Natural killer cell (primary cell): ENCODE data around the gene SPRR2B. TPM values are rescaled to one million over a fixed set of nuclear protein-coding genes. Genes with fewer than 3 reads are reported as not detected.
"Not testable (repeated sequence)": the region's sequence is repeated elsewhere in the genome, so short reads cannot be mapped to it uniquely, and the experiment has no call there.

ENCODE experiments used
- ATAC-seq, 3 donors: fragments of 150-1000 bp in 2 of 3; fragments of 200-7000 bp in 1 of 3; cut with Tn5 transposase; 1 replicate in 1 of 3; 2 replicates in 2 of 3; pipeline ENCODE4 v1.10.0; 2021; ENCODE audit warnings: mild to moderate bottlenecking in 2 of 3, moderate library complexity in 2 of 3
- DNase-seq, 2 donors: peaks; one replicate each; pipeline versions ENCODE4 v3.0.0 to v3.0.0-alpha.2; 2013 to 2021; ENCODE audit warnings: mixed read lengths in 1 of 2
- H3K27ac ChIP-seq: one replicate; pipeline ENCODE4 v1.5.1; 2013; ENCODE audit warnings: mild to moderate bottlenecking, low read length
- H3K27me3 ChIP-seq: one replicate; pipeline ENCODE4 v1.6.1; 2013; ENCODE audit warnings: low read length; ENCODE audit not compliant: control insufficient read depth, insufficient read depth
- H3K36me3 ChIP-seq: one replicate; pipeline ENCODE4 v1.6.1; 2013; ENCODE audit warnings: low read length; ENCODE audit not compliant: control insufficient read depth, insufficient read depth
- H3K4me1 ChIP-seq: one replicate; pipeline ENCODE4 v1.6.1; 2013; ENCODE audit warnings: low read length; ENCODE audit not compliant: control insufficient read depth, insufficient read depth
- H3K4me3 ChIP-seq: one replicate; pipeline ENCODE4 v1.5.1; 2013; ENCODE audit warnings: low read length
- H3K9me3 ChIP-seq: one replicate; pipeline ENCODE4 v1.6.1; 2013; ENCODE audit warnings: low read length; ENCODE audit not compliant: control insufficient read depth, insufficient read depth
- H3K27ac Mint-ChIP-seq, 2 donors: one replicate each; pipeline ENCODE4 v1.8.0; 2022; ENCODE audit warnings: mild to moderate bottlenecking in 2 of 2, mixed read lengths in 2 of 2, moderate library complexity in 1 of 2
- H3K27me3 Mint-ChIP-seq, 2 donors: one replicate each; pipeline ENCODE4 v1.8.0; 2022; ENCODE audit warnings: low read depth in 2 of 2, mixed read lengths in 2 of 2
- H3K36me3 Mint-ChIP-seq: one replicate; pipeline ENCODE4 v1.8.0; 2022; ENCODE audit warnings: mixed read lengths
- H3K4me1 Mint-ChIP-seq, 2 donors: one replicate each; pipeline ENCODE4 v1.8.0; 2022; ENCODE audit warnings: mixed read lengths in 2 of 2
- H3K4me3 Mint-ChIP-seq: one replicate; pipeline ENCODE4 v1.8.0; 2022; ENCODE audit warnings: mild to moderate bottlenecking, moderate library complexity, mixed read lengths
- H3K9me3 Mint-ChIP-seq, 2 donors: one replicate each; pipeline ENCODE4 v1.8.0; 2022; ENCODE audit warnings: mixed read lengths in 2 of 2
- CTCF ChIP-seq: fragments of 200-600 bp; IDR thresholded peaks from one replicate; pipeline ENCODE4 v1.8.0; 2022; ENCODE audit warnings: antibody characterized with exemption
- WGBS: methylation state at CpG from one replicate; pipeline ENCODE4 v1.1.7; 2013; ENCODE audit warnings: missing lambda C conversion rate; ENCODE audit not compliant: insufficient coverage; 5-methylcytosine and 5-hydroxymethylcytosine counted together
- intact Hi-C: fragments of 100-400 bp; cut with micrococcal nuclease; formaldehyde crosslinking; loops from one replicate; pipeline ENCODE4 v1.14.2; 2022
- total RNA-seq, 4 donors: library from RNA; stranded (reverse); fragments of 120-200 nt in 1 of 4; gene quantifications; one replicate each; pipeline versions ENCODE4 v1.2.3 to v1.2.4, GENCODE V29; 2013 to 2022

The SPRR2B gene
- total RNA-seq, 3 donors from 2014 or later (not counting 1 experiment from before 2014, with no cell fraction given) = not detected

GRCh38 chr1:153024413-153024812, 47.0 kb downstream of the SPRR2B start:
- Mint-ChIP-seq H3K36me3 (no peaks in the 10 kb centered on the region), H3K27me3 (peaks cover 15 to 38% of the 10 kb centered on the region in 2 donors), H3K9me3 (no peaks in the 10 kb centered on the region), H3K27ac (no peak overlapping the region), H3K4me3 (no peak overlapping the region), H3K4me1 (no peaks in the 10 kb centered on the region)
- no peak for ATAC-seq
- intact Hi-C loops = no loop called here
- H3K4me3 ChIP-seq = no peak overlapping the region
- no peaks in the 10 kb centered on the region for H3K9me3 ChIP-seq
- WGBS = 80% methylated on average over 1 of the region's 1 CpG
- no peaks in the 10 kb centered on the region for H3K36me3 ChIP-seq
- H3K4me1 ChIP-seq = no peaks in the 10 kb centered on the region
- no peak for DNase-seq
- no peaks in the 10 kb centered on the region for H3K27me3 ChIP-seq
- no peak overlapping the region for H3K27ac ChIP-seq
- no peak for TF ChIP-seq CTCF

- TF ChIP-seq CTCF = no peak
- H3K9me3 ChIP-seq = no peaks in the 10 kb centered on the region
- Mint-ChIP-seq H3K36me3 (no peaks in the 10 kb centered on the region), H3K4me3 (no peak overlapping the region), H3K27ac (no peak overlapping the region), H3K9me3 (no peaks in the 10 kb centered on the region), H3K27me3 (peaks cover 8 to 33% of the 10 kb centered on the region in 2 donors), H3K4me1 (no peaks in the 10 kb centered on the region)
- WGBS = 90% methylated on average over 7 of the region's 7 CpGs
- no peaks in the 10 kb centered on the region for H3K4me1 ChIP-seq
- H3K27me3 ChIP-seq = no peaks in the 10 kb centered on the region
- H3K4me3 ChIP-seq = no peak overlapping the region
- H3K36me3 ChIP-seq = no peaks in the 10 kb centered on the region
- no peak overlapping the region for H3K27ac ChIP-seq
- ATAC-seq (no peak), DNase-seq (no peak)
- intact Hi-C loops = no loop called here
These were observed 48.3 kb downstream of the SPRR2B start for GRCh38 chr1:153023109-153023508.

- H3K36me3 Mint-ChIP-seq, H3K9me3 ChIP-seq, DNase-seq, H3K4me3 ChIP-seq, H3K27ac ChIP-seq, H3K27me3 ChIP-seq, H3K36me3 ChIP-seq, H3K4me1 Mint-ChIP-seq, H3K27ac Mint-ChIP-seq, intact Hi-C loops, H3K4me3 Mint-ChIP-seq, H3K9me3 Mint-ChIP-seq, H3K4me1 ChIP-seq, ATAC-seq: not testable (repeated sequence)
- peaks cover 8 to 33% of the 10 kb centered on the region in 2 donors for H3K27me3 Mint-ChIP-seq
- WGBS = 23% methylated on average over 9 of the region's 9 CpGs
These were observed 49.1 kb downstream of the SPRR2B start for GRCh38 chr1:153022340-153022739.

DNA sequence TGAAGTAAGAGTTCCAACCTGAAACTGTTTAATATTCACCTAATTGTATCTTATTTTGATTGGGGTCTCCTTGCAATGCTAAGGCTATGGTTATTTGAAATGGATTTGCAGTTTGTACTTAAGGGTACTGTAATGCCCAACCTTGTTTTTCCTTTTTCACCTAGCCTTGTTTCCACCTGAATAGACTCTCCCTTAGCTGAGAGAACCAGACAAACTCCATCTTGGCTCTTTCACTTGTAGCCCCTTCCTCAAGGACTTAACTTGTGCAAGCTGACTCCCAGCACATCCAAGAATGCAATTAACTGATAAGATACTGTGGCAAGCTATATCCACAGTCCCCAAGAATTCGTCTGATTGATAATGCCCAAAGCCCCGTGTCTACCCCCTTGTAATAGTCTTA, 49.6 kb downstream of the SPRR2B start:
- H3K27me3 Mint-ChIP-seq = peaks cover 8 to 33% of the 10 kb centered on the region in 2 donors
- H3K9me3 ChIP-seq, H3K27ac ChIP-seq, H3K4me1 ChIP-seq, H3K36me3 Mint-ChIP-seq, intact Hi-C loops, H3K27ac Mint-ChIP-seq, H3K9me3 Mint-ChIP-seq, H3K4me1 Mint-ChIP-seq, ATAC-seq, H3K4me3 ChIP-seq, H3K4me3 Mint-ChIP-seq, H3K36me3 ChIP-seq, H3K27me3 ChIP-seq, DNase-seq: not testable (repeated sequence)
- WGBS = 27% methylated on average over 2 of the region's 2 CpGs

Other genes with a start within 250 kb of the SPRR2B start
- gene LCE1A, start 244.1 kb downstream of the SPRR2B start, total RNA-seq = not detected
- not detected for gene LCE6A, start 228.8 kb downstream of the SPRR2B start, total RNA-seq
- gene LCE7A, start 211.6 kb downstream of the SPRR2B start, total RNA-seq = not detected
- gene SMCP, start 193.3 kb downstream of the SPRR2B start, total RNA-seq = not detected
- gene IVL, start 163.1 kb downstream of the SPRR2B start, total RNA-seq = not detected
- gene SPRR5, start 124.4 kb downstream of the SPRR2B start, total RNA-seq = not detected
- gene SPRR4, start 101.0 kb downstream of the SPRR2B start, total RNA-seq = not detected
- gene SPRR1A, start 87.5 kb downstream of the SPRR2B start, total RNA-seq = not detected
- not detected for gene SPRR3, start 69.9 kb downstream of the SPRR2B start, total RNA-seq
- gene SPRR1B, start 40.4 kb downstream of the SPRR2B start, total RNA-seq = not detected
- gene SPRR2D, start 30.5 kb downstream of the SPRR2B start, total RNA-seq = not detected
- gene SPRR2A, start 14.1 kb downstream of the SPRR2B start, total RNA-seq = not detected
- not detected for gene SPRR2E, start 22.9 kb upstream of the SPRR2B start, total RNA-seq
- gene SPRR2F, start 41.9 kb upstream of the SPRR2B start, total RNA-seq = not detected
- not detected for gene SPRR2G, start 79.3 kb upstream of the SPRR2B start, total RNA-seq
- gene LELP1, start 131.8 kb upstream of the SPRR2B start, total RNA-seq = not detected
- gene PRR9, start 146.0 kb upstream of the SPRR2B start, total RNA-seq = not detected
- not detected for gene LORICRIN, start 188.1 kb upstream of the SPRR2B start, total RNA-seq
- not detected for gene PGLYRP3, start 241.3 kb upstream of the SPRR2B start, total RNA-seq